Bronchial epithelial cell (primary cell): ENCODE data around the gene NPAS1. TPM values are rescaled to one million over a fixed set of nuclear protein-coding genes. Genes with fewer than 3 reads are reported as not detected.
A peak's percentile ranks its signal among the peaks of the same experiment; 100 is the strongest.

Source experiments
- DNase-seq: peaks from one replicate; pipeline ENCODE4 v3.0.0-alpha.2; 2010; ENCODE audit warnings: low read depth
- FAIRE-seq: peaks from 2 replicates; lab custom pipeline; 2011; peaks lifted over from hg19 to GRCh38; lab: Jason Lieb, UNC
- H3K27me3 ChIP-seq: 2 replicates; pipeline ENCODE4 v1.5.1; 2011; ENCODE audit warnings: low read length; ENCODE audit not compliant: control insufficient read depth, insufficient read depth
- H3K36me3 ChIP-seq: 2 replicates; pipeline ENCODE4 v1.5.1; 2011; ENCODE audit warnings: low read length; ENCODE audit not compliant: control insufficient read depth, insufficient read depth
- H3K4me3 ChIP-seq: 2 replicates; pipeline ENCODE4 v1.5.1; 2011; ENCODE audit warnings: mild to moderate bottlenecking, low read depth, low read length, control low read depth
- total RNA-seq: library from RNA; depleted of rRNA; stranded (reverse); fragments of >200 nt; gene quantifications from 2 replicates; pipeline ENCODE4 v1.2.1, GENCODE V29; 2014
- TF ChIP-seq, protein P1 (sequence below): IDR thresholded peaks from 2 replicates; pipeline ENCODE4 v1.5.1; 2011; ENCODE audit warnings: mild to moderate bottlenecking, moderate library complexity, low read length, control low read depth, inconsistent platforms; ENCODE audit not compliant: insufficient read depth, severe bottlenecking

NPAS1 gene
- total RNA-seq, 1 donor from 2014 or later: 0.26 TPM

DNA sequence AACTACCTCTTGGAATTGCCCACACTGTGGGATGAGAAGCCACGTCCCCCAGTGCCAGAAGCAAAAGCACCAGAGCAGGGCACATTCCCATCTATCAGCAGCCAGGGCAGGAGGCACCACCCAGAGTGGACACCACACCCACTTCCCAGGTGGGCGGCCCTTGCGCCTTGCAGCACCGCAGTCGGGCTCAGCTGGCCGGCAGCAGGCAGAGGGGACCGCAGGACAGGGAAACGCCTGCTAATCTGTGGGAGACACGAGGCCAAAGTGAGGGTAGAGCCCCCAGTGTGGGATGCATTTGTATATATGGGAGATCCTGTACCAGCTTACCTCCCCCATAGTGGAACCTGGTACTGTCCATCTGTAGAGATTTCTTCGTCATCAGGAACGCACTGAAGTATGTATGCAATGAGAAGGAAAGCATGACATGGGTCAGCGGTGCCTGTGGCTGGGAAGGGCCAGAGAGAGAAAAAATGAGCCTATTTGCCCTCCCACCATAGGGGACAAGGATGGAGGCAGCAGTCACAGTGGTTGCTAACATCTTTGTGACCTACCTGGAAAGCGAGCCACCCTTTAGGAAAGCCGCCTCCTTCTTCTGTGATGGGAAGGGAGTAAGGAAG is 30.9 kb upstream of the NPAS1 start:
- Histone ChIP-seq H3K27me3 (no peaks in the 10 kb centered on the region), H3K4me3 (no peak overlapping the region), H3K36me3 (peaks cover 36% of the 10 kb centered on the region)
- TF ChIP-seq, protein P1, sequence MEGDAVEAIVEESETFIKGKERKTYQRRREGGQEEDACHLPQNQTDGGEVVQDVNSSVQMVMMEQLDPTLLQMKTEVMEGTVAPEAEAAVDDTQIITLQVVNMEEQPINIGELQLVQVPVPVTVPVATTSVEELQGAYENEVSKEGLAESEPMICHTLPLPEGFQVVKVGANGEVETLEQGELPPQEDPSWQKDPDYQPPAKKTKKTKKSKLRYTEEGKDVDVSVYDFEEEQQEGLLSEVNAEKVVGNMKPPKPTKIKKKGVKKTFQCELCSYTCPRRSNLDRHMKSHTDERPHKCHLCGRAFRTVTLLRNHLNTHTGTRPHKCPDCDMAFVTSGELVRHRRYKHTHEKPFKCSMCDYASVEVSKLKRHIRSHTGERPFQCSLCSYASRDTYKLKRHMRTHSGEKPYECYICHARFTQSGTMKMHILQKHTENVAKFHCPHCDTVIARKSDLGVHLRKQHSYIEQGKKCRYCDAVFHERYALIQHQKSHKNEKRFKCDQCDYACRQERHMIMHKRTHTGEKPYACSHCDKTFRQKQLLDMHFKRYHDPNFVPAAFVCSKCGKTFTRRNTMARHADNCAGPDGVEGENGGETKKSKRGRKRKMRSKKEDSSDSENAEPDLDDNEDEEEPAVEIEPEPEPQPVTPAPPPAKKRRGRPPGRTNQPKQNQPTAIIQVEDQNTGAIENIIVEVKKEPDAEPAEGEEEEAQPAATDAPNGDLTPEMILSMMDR: no peak
- FAIRE-seq (no peak), DNase-seq (no peak)

DNA sequence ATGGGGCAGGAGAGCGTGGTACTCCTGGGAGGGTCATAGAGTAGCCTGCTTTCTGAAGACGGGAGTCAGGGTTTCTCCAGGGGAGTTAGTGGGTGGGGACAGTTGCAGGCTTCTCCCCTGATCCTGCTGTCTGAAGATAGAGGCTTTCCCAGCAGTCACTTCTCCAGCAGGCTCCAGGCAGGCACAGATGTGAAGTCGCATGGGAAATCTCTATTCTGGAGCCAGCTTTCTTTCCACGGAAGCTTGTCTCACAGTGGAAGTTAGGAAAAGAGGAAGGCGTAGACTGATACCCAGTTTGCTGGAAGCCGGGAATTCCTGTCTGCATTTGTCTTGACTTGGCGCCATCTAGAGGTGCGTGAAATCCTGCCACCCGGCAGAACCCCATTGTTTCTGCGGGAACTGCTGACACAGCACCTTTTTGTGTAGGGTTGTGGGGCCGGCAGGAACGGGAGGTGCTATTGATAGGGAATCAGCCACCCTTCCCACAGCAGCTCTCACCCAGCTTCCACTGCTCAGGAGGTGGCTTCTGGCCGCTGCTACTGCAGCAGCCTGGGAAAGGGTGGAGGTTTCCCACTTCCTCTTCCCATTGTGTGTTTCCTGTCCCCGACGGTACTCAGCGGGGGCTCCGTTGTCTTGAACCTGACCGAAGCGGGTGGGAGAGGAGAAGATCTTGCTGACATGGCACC is 28.5 kb upstream of the NPAS1 start:
- TF ChIP-seq, protein P1: peak; percentile 88
- Histone ChIP-seq H3K27me3 (no peaks in the 10 kb centered on the region), H3K4me3 (no peak overlapping the region), H3K36me3 (peaks cover 43% of the 10 kb centered on the region)
- peak; percentile 72 for DNase-seq
- no peak for FAIRE-seq

DNA sequence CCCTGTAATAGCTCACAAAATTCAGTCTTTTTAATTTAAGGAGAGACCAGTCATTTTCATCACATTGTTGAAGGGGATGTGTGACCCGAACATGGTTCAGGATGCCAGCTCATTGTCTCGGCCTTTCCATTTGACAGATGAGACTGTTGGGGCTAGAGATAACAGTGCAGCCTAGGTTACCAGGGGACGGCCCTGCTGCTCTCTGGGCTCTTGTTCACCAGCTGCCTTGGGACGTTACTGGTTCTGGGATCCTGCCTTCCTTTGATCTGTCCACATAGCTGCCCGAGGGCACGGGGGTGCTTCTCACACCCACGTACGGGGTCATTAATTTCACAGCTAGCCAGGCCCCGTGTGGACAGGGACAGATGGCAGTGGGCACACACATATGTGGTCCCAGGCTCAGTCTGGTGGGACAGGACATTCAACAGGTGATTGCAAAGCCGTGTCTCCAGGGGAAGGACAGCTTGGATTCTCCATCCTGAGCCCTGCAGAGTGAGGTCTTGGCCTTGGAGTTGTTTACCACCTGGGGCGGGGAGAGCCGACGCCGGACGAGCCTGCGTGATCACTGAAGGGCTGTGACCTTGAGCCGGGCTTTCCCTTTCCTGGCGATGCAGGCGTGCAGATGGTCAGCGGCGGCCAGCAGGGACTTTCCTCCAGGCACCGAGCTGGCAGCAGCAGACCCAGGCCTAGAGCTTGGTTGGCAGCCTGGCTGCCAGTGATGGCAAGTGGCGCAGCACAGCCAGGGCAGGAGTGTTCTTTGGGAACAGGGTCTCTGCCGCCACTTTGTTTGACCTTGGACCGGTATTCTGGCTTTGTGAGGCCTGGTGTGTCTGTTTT is 26.7 kb upstream of the NPAS1 start:
- TF ChIP-seq, protein P1: no peak
- no peak for DNase-seq
- H3K36me3 ChIP-seq: peaks cover 46% of the 10 kb centered on the region
- no peak for FAIRE-seq
- no peaks in the 10 kb centered on the region for H3K27me3 ChIP-seq
- no peak overlapping the region for H3K4me3 ChIP-seq

DNA sequence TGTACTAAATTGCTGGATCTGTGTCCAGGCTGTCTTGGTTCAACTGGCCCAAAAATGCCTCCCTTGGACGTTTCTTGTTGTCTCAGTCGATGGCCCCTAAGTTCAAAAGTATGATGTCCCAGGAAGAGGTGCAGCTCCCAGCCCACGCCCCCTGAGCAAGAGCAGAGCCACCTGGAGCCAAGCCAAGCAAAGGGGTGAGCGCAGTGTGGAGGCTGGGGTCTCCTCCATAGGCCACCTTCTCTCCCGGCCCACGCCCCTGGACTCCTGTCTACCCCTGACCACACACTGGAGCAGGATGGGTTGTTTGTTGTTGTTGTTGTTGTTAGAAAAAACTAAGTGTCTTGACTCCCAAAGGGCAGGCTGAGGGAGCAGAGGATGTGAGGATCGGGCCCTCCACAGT is 26.0 kb upstream of the NPAS1 start:
- DNase-seq (no peak), FAIRE-seq (no peak)
- Histone ChIP-seq H3K4me3 (no peak overlapping the region), H3K27me3 (no peaks in the 10 kb centered on the region), H3K36me3 (peaks cover 44% of the 10 kb centered on the region)
- TF ChIP-seq, protein P1: no peak

DNA sequence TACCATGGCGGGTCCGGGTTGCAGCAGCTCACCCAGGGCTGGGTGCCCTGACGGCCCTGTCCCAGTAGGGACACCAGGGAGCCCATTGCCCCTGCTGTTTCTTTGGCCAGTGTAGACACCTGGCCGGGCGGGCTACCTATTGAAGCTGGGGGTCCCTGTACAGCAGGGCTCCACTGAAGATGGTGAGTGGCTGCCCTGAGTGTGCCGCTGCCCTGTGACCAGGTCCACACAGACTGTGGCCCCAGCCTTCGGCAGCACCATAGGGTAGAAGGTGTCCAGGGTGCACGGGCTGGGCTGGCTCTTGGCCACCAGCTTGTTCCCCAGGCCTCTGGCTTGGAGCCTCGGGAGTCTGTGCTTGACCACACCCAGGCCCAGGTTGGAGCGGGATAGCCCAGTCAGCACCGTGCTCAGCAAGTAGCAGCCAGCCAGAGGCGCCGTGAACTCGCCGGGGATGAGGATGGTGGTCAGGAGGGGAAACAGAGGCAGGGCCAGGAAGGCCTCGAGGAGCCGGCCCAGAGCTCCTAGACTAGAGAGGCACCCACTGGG is 25.4 kb upstream of the NPAS1 start:
- FAIRE-seq (no peak), DNase-seq (no peak)
- TF ChIP-seq, protein P1: no peak
- Histone ChIP-seq H3K4me3 (no peak overlapping the region), H3K27me3 (no peaks in the 10 kb centered on the region), H3K36me3 (peaks cover 49% of the 10 kb centered on the region)
